GM19023 (cell line): ENCODE results near the gene NNMT.

Source experiments
- ATAC-seq: cut with Tn5 transposase; IDR thresholded peaks from one replicate; pipeline ENCODE4 v1.9.1; 2021; ENCODE audit warnings: mild to moderate bottlenecking, moderate library complexity; ENCODE audit not compliant: unreplicated experiment

The NNMT gene

DNA sequence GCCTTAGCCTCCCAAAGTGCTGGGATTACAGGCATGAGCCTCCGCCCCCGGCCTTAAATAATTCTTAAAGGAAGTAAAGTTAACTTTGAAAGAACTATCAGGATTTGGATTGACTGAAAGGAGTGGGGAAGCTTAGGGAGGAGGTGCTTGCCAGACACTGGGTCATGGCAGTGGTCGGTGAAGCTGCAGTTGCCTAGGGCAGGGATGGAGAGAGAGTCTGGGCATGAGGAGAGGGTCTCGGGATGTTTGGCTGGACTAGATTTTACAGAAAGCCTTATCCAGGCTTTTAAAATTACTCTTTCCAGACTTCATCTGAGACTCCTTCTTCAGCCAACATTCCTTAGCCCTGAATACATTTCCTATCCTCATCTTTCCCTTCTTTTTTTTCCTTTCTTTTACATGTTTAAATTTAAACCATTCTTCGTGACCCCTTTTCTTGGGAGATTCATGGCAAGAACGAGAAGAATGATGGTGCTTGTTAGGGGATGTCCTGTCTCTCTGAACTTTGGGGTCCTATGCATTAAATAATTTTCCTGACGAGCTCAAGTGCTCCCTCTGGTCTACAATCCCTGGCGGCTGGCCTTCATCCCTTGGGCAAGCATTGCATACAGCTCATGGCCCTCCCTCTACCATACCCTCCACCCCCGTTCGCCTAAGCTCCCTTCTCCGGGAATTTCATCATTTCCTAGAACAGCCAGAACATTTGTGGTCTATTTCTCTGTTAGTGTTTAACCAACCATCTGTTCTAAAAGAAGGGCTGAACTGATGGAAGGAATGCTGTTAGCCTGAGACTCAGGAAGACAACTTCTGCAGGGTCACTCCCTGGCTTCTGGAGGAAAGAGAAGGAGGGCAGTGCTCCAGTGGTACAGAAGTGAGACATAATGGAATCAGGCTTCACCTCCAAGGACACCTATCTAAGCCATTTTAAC is at the start of gene NNMT:
Gene NNMT, plus strand, starts transcription at position 724 of the 929 bp plus-strand sequence. Its CDS starts 158 bp downstream, at position 882.
- no peak for ATAC-seq

DNA sequence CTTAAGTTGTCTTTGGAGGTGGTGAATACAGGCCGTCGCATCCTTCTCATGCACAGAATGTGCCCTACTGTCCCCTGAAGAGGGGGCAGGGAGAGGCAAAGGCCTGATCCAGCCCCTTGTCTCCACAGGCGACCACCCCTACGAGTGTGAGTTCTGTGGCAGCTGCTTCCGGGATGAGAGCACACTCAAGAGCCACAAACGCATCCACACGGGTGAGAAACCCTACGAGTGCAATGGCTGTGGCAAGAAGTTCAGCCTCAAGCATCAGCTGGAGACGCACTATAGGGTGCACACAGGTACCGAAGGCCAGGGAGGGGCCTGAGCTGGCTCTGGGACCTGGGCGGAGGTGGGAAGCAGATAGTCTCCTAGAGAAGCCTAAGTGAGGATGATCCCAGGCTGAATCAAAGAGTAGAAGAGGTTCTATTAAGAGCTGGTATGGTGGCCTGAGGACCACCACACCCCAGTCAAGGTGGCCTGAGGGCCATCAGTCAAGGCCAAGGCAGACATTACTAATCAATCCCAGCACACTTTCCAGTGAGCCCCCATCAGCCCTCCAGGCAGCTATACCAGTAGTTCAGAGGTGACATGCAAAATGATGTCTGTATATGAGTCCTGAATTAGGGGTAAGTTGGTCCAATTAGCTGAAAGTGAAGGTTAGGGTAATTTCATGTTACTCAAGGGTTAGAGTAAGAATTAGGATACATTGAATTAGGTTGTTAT is 49.0 kb upstream of the NNMT start:
- ATAC-seq, result no peak

DNA sequence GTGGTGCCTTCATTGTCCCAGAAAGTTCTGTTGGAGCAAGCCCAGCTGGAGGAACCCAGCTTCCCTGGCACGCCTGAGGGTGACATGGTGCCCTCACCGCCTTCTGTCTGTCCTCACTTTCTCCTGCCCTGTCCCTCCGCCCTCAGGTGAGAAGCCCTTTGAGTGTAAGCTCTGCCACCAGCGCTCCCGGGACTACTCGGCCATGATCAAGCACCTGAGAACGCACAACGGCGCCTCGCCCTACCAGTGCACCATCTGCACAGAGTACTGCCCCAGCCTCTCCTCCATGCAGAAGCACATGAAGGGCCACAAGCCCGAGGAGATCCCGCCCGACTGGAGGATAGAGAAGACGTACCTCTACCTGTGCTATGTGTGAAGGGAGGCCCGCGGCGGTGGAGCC is 46.0 kb upstream of the NNMT start:
- ATAC-seq, result no peak

DNA sequence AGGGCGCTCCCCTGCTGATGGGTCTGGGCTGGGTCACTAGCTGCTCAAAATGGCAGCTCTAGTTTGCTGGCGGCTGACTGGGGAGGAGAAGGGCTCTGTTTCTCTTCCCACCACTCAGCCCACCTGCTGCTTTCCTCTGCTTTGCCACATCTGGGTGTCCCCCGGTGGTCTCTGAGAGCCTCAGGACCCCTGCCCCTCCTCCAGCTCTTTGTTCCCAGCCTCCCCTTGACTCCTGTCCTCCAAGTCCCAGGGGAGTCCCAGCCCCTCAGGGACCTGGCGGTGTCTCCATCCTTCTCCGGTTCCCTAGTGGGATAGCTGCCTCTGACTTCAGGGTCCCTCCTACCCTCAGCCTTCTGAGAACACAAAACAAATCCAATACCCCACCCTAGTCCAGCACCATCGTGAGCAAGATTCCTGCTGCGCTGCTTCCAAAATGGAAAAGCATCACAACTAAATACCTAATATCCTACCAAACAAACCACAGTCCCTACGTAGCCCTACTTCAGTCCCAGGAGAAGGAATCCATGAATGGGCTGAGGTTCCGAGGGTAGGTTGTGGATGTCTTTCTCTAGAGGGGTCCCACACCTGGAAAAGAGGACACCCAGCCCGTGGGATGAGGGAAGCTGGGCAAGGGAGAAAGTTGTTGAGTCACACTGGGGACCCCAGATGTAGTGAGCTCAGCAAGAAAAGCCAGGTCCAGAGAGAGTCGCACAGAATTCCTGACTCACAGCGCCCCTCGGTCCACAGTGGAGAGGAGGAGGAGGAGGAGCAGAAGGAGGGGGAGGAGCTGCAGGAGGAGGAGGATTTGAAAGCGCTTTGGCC is 45.0 kb upstream of the NNMT start:
- no peak for ATAC-seq

DNA sequence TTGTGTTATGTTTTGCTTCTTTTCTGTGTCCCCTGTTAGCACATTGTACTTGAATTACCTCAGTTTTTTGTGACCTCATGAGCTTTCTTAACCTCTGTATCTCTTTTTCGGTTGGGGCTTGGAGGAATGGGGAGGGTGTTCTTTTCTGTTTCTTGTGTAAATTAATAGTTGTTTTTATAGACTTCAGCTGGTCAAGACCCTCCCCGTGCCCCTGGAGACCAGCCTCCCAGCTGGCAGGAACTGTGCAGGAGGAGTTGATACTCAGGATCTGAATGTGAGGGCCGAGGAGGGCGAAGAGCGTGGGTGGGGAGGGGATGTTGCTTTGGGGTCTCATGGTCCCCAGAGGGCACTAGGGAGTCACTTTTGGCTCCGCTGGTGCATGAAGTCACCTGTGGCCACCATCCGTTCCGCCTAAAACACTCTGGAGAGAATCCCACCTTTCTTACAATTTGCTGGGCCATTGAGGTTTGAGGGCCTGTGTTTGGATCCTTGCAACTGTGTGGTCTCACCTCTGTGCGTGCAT is 44.3 kb upstream of the NNMT start:
- ATAC-seq, result no peak

DNA sequence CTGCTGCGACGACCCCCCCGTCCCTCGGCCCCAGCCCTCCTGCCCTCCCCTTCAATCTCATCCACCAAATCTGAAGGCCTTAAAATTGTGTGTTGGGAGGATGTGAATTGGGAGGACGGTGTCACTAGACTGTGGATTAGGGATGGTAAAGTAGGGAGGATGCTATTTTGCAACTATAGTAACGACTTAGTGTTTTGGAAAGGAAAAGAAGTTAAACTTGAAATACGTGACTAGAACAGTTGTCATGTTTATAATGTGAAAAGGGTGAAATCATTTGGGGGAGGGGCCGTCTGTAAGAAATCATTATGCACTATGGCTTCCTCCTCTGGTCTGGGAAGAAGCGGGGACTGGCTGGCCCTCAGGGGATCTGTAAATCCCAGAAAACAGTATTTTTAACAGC is 43.4 kb upstream of the NNMT start:
- ATAC-seq, result no peak

DNA sequence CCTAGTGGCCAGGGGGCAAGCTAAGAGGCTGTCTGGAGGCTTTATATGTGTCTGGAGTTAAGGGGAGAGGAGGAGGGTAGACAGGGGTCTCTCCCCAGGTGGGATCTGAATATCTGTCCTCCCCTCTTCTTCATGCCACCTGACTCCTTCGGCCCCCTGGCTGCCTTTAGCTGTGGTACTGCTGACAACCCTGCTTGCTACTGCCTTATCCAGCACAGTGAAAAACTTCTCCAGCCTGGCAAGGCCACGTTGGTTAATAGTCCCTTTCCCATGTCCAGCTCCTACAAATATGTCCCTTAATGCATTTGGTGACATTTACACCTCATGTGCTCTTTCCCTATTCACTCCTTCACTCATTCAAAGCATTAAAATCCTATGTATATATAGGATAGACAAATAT is 42.4 kb upstream of the NNMT start:
- no peak for ATAC-seq

DNA sequence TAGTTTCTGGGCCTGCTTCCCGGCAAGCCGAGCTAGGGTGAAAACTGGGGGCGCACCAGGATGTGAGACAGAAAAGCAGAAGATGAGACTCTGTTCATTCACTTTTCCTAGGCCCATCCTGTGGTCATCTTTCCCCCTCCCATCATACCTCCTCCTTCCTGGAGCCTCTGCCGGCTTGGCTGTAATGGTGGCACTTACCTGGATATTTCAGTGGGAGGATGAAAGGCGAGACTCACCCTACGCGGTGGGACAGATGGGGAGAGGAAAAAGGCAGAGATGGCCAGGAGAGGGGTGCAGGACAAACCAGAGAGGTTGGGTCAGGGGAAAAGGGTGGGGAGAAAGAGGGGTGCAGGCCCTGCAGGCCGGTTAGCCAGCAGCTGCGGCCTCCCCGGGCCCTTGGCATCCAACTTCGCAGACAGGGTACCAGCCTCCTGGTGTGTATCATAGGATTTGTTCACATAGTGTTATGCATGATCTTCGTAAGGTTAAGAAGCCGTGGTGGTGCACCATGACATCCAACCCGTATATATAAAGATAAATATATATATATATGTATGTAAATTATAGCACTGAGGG is 41.5 kb upstream of the NNMT start:
- no peak for ATAC-seq

DNA sequence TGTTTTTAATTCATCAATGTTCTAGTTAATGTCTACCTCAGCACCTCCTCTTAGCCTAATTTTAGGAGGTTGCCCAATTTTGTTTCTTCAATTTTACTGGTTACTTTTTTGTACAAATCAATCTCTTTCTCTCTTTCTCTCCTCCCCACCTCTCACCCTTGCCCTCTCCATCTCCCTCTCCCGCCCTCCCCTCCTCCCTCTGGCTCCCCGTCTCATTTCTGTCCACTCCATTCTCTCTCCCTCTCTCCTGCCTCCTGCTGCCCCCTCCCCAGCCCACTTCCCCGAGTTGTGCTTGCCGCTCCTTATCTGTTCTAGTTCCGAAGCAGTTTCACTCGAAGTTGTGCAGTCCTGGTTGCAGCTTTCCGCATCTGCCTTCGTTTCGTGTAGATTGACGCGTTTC is 40.9 kb upstream of the NNMT start:
- no peak for ATAC-seq

DNA sequence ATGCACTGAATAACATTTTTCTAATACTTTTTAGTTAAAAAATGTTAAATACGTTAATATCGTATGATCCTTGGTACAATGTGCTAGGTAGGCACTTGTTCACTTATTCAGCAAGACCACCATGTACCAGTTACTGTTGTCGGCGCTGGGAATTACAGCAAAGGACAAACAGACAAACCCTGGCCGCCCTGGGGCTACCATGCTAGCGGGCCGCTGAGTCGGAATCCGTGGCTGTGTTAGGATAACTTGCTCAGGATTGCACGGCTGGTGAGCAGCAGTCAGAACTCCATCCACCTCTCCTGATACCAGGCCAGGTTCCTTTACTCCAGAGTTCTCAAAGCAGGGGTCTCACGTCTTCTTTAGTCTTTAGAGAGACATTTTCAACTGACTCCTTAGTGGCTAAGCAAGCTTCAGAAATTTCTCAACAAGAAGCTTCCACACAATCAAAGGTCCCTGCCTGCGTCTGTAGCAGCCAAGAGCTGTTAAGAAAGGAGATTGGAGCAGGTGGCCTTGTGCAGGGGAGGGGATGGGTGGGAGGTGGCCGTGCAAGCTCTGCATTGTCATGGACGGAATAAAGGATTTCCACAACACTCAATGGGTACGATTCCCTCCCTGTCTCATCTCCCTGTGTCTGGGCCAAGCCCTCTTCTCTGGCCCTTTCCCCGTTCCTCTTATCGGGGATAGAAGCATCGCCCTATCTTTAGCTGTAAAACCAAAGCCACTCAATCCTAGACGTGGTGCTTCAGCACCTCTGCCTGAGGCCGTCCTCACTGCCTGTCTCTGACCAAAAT is 39.8 kb upstream of the NNMT start:
- ATAC-seq, result no peak

DNA sequence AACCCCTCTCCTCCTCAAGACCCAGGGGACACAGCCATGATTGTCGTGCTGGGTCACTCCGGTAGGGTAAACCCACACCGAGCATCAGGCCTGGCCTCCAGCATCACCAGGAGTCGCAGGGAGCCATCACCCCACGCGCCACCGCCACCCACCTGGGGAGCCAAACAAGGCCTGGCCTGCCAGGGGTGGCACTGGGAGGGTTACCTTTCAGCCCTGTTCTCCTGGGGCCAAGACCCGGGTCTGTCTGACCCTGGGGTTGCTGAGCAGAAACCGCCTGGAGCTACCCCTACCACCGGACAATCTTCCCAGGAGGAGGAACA is 39.3 kb upstream of the NNMT start:
- no peak for ATAC-seq

DNA sequence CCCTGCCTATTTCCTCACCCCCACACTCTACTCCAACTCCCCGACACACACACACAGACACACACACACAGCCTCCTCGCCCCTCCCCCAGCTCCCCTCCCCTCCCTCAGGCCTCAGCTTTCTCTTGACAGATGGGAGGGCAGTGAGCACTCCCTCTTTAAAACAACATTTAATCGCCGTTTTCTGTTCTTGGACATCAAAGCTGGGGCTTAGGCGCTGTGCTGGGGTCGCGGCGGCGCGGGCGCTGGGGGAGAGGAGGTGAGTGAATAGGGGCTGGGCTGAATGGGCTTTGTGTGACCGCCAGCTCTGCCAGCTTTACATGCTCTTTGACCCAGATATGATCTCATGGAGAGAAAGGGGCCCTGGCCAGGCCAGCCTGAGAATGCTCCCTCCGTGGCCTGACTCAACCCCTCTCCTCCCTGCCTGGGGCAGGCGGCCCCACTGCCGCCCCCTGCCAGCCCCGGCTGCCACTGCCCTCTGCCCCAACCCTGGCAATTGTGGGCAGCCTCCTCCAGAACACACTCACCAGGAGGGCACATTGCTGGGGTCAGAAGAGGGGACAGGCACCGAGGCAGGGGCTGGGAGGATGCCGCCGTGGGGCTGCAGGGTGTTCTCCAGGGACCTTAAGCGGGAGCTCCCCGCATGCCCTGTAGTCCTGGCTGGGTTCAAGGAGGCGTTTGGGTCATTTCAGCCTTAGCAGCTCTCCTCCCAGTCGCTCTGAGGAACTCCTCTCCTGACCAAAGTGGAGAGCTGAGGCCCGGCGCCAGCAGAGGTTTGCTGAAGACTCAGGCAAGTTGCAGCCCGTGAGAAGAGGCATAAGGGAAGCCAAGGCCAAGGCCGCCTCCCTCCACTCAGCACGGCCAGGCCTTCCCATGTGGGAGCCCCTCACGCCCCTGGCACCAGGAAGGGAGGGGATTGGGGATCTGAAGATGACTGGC is 38.3 kb upstream of the NNMT start:
- ATAC-seq, result no peak

DNA sequence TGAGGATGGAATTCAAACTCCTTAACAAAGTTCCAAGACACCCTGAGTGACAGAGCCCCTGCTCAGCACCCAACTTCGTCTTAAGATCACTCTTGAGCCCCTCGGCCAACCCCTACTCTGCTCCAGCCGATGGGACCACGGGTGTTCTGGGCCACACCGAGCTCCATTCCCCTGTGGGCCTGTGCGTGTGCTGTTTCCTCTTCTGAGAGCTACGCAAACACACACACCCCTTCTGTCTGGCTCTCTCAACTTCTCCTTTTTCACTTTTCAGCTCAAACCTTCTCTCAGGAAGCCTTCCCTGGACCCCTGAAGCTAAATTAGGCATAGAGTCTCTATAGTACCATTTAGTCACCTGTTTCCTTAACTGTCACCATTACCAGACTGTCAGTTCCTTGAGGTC is 37.5 kb upstream of the NNMT start:
- no peak for ATAC-seq

DNA sequence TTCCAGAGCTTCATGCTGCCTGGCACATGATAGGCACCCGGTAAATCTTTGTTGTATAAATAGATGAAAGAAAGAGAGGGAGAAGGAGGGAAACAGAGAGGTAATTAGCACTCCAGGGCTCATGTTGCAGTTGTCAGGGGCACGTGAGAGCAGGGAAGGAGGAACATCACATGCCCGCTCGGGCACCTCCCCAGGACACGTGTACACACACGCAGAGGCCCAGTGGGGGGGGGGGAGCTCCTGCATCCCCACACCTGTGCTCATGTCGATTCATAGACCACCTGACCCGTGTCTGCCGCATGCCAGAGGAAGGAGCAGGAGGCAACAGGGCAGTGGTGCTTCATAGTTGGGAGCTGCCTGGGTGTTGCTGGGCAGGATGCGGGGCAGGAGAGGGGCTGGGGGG is 37.1 kb upstream of the NNMT start:
- ATAC-seq, result no peak

DNA sequence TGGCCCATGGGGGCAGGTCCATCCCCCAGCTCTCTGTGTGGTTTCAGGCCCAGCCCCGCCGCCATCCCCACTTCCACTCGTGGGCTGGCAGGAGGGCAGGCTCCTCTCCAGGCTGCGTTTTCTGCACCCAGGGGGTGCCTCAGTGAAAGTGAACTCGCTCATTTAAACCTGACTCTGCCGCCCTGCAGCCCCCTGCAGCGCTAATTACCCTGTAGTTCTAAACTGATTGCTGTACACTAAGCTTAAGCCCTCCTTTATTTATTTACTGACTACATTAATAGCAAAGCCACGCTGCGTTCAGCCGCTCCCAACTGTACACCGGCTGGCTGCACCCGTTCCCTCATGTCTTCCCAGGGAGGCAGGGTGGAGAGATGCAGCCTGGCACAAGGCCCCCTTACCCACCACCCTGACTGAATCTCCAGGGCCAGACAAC is 36.6 kb upstream of the NNMT start:
- ATAC-seq, result no peak

DNA sequence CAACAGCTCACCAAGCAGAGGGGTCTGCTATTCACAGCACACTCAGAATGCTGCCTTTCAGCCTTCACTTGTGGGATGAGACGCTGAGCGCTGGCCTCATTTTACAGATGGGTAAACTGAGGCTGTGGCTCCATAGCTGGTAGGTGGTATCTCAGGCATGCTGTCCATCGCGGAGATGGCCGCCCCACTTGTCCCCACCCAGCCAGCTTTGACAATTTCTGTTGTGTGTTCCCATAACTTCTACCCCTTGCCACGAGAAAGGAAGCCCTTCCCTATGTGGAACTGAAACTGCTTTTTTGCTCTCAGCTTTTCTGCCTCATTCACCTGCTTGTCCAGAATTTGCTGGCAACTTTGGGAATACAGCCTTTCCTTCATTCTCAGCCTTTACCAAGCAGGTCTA is 36.1 kb upstream of the NNMT start:
- no peak for ATAC-seq

DNA sequence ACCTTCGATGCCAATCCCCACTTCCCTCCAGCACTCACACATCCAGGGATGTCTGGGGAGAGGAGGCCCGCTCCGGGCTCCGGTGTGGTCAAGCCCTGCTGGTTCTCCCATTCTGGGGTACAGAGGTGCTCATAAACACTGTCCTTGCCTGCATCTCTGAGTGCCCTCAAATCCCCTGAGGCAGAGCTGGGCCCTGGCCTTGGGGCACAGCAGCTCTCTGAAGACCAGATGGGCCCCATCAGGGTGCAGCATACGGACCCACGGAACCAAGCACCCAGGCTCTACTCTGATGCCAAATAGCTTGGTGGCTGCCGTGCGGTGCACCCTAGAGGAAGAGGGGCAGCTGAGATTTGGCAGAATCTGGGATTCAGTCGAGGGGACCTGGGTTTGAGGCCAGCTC is 35.7 kb upstream of the NNMT start:
- ATAC-seq, result no peak

DNA sequence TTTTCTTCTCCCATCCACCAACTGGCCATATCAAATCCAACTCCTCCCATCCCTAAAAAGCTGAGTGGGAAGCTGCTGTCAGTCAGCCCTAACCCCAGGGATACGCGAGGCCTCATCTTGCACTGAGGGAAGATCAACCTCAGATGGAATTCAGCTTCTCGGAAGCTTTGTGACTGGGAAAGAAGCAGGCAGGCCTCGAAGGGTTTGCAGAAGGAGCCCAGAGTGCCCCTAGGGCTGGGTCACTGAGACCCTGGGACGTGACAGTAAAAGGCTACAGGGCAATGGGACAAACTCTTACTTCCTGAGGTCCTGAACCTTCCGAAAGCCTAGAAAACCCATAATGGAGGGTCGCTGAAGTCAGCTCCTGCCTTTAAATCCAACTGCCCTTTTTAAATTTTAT is 34.4 kb upstream of the NNMT start:
- no peak for ATAC-seq
